K562 (cell line): ENCODE data around the gene NQO2. TPM values are rescaled to one million over a fixed set of nuclear protein-coding genes. Genes with fewer than 3 reads are reported as not detected.

Experiments used
- BDP1 ChIP-seq: IDR thresholded peaks from 3 replicates; pipeline ENCODE4 v1.6.1; 2011; ENCODE audit not compliant: insufficient read length, insufficient read depth
- GATA2 ChIP-seq: sonication (generic); formaldehyde crosslinking; IDR thresholded peaks from 2 replicates; pipeline ENCODE4 v1.4.0; 2020; ENCODE audit warnings: mild to moderate bottlenecking, missing genetic modification reagents
- PRDM10 ChIP-seq: fragments of 450-650 bp; IDR thresholded peaks from 2 replicates; pipeline ENCODE4 v1.6.1; 2018; ENCODE audit not compliant: partially characterized antibody
- PYGO2 ChIP-seq: fragments of 450-650 bp; IDR thresholded peaks from 2 replicates; pipeline ENCODE4 v1.6.1; 2016; ENCODE audit warnings: mild to moderate bottlenecking, missing genetic modification characterization, moderate library complexity, missing compliant biosample characterization
- RERE ChIP-seq: sonication (generic); formaldehyde crosslinking; IDR thresholded peaks from 2 replicates; pipeline ENCODE4 v1.8.0; 2023; ENCODE audit warnings: missing genetic modification reagents, mild to moderate bottlenecking, borderline replicate concordance
- STAT5A ChIP-seq: IDR thresholded peaks from 2 replicates; pipeline ENCODE4 v1.6.1; 2012; ENCODE audit warnings: low read length, inconsistent platforms, borderline replicate concordance
- TSC22D4 ChIP-seq: fragments of 450-650 bp; IDR thresholded peaks from 2 replicates; pipeline ENCODE4 v1.6.1; 2016; ENCODE audit warnings: missing genetic modification characterization, missing biosample characterization, control low read depth
- XRCC3 ChIP-seq: fragments of 450-650 bp; IDR thresholded peaks from 2 replicates; pipeline ENCODE4 v1.6.1; 2017; ENCODE audit warnings: mild to moderate bottlenecking, moderate library complexity
- ZNF146 ChIP-seq: IDR thresholded peaks from one replicate; pipeline ENCODE4 v1.6.1; 2018; ENCODE audit warnings: missing compliant biosample characterization; ENCODE audit not compliant: unreplicated experiment
- ZNF586 ChIP-seq: fragments of 450-650 bp; formaldehyde crosslinking; conservative IDR thresholded peaks from 2 replicates; pipeline ENCODE4 v1.4.0; 2020; ENCODE audit warnings: mild to moderate bottlenecking, moderate library complexity
- polyA plus RNA-seq, 8 experiments: library from polyadenylated mRNA; depleted of rRNA in 4 of 8; stranded (reverse) in 5 of 8; unstranded in 3 of 8; fragments of >200 nt; fragmentation: Nextera tagmentation in 2 of 8; fragmentation: Illumina TruSeq in 1 of 8; extraction: Ambion mirVana in 2 of 8; extraction: Trizol in 1 of 8; gene quantifications; 2 replicates each; pipeline versions ENCODE4 v1.2.1 to v1.2.3, GENCODE V29; 2011 to 2014; ENCODE audit warnings: inconsistent platforms in 1 of 8, missing spikeins in 1 of 8
- total RNA-seq, 7 experiments: library from RNA; depleted of rRNA in 6 of 7; stranded (reverse); fragments of >200 nt in 6 of 7; fragmentation: Illumina TruSeq in 2 of 7; extraction: Trizol in 2 of 7; gene quantifications; 2 replicates each; pipeline versions ENCODE4 v1.2.1 to v1.2.3, GENCODE V29; 2011 to 2021; ENCODE audit warnings: low replicate concordance in 1 of 7
- TF ChIP-seq, protein P1 (sequence below): fragments of 250-450 bp; sonication (Bioruptor Pico); IDR thresholded peaks from 2 replicates; pipeline ENCODE4 v1.4.0; 2020; ENCODE audit warnings: mild to moderate bottlenecking, moderate library complexity, borderline replicate concordance
- TF ChIP-seq, protein P2 (sequence below): fragments of 450-650 bp; IDR thresholded peaks from 2 replicates; pipeline ENCODE4 v1.6.1; 2017; ENCODE audit warnings: antibody characterized with exemption

NQO2 gene
- total and polyA plus RNA-seq, 9 of the 15 experiments (the other 6 are each of a cell fraction or from before 2014, with no cell fraction given), result 54.6 to 214 (median 116) TPM

GRCh38 chr6:3023663-3024483, 24.2 kb downstream of the NQO2 start (continued):
- TF ChIP-seq RERE (CRISPR knock-in tag) (0 out of 2 replicates have a peak, but pooled peaks have one; percentile 56), XRCC3 (no peak), ZNF146 (CRISPR knock-in tag) (no peak), STAT5A (peak; percentile 41; the same call in 1 of the 2 replicates), GATA2 (CRISPR knock-in tag) (peak; percentile 32; the same call in 1 of the 2 replicates), PYGO2 (tag) (no peak), TSC22D4 (tag) (no peak), BDP1 (no peak), PRDM10 (peak; percentile 6), ZNF586 (CRISPR knock-in tag) (no peak)
- TF ChIP-seq, protein P1, sequence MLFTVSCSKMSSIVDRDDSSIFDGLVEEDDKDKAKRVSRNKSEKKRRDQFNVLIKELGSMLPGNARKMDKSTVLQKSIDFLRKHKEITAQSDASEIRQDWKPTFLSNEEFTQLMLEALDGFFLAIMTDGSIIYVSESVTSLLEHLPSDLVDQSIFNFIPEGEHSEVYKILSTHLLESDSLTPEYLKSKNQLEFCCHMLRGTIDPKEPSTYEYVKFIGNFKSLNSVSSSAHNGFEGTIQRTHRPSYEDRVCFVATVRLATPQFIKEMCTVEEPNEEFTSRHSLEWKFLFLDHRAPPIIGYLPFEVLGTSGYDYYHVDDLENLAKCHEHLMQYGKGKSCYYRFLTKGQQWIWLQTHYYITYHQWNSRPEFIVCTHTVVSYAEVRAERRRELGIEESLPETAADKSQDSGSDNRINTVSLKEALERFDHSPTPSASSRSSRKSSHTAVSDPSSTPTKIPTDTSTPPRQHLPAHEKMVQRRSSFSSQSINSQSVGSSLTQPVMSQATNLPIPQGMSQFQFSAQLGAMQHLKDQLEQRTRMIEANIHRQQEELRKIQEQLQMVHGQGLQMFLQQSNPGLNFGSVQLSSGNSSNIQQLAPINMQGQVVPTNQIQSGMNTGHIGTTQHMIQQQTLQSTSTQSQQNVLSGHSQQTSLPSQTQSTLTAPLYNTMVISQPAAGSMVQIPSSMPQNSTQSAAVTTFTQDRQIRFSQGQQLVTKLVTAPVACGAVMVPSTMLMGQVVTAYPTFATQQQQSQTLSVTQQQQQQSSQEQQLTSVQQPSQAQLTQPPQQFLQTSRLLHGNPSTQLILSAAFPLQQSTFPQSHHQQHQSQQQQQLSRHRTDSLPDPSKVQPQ (CRISPR knock-in tag), result 0 out of 2 replicates have a peak, but pooled peaks have one; percentile 52
- TF ChIP-seq, protein P2, sequence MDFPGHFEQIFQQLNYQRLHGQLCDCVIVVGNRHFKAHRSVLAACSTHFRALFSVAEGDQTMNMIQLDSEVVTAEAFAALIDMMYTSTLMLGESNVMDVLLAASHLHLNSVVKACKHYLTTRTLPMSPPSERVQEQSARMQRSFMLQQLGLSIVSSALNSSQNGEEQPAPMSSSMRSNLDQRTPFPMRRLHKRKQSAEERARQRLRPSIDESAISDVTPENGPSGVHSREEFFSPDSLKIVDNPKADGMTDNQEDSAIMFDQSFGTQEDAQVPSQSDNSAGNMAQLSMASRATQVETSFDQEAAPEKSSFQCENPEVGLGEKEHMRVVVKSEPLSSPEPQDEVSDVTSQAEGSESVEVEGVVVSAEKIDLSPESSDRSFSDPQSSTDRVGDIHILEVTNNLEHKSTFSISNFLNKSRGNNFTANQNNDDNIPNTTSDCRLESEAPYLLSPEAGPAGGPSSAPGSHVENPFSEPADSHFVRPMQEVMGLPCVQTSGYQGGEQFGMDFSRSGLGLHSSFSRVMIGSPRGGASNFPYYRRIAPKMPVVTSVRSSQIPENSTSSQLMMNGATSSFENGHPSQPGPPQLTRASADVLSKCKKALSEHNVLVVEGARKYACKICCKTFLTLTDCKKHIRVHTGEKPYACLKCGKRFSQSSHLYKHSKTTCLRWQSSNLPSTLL, result no peak
